ENCODE data around the gene C20orf204. TPM values are rescaled to one million over a fixed set of nuclear protein-coding genes. Genes with fewer than 3 reads are reported as not detected.

The C20orf204 gene
- total and polyA plus RNA-seq, 12 donors, result 0.11 to 0.88 (median 0.45) TPM

DNA sequence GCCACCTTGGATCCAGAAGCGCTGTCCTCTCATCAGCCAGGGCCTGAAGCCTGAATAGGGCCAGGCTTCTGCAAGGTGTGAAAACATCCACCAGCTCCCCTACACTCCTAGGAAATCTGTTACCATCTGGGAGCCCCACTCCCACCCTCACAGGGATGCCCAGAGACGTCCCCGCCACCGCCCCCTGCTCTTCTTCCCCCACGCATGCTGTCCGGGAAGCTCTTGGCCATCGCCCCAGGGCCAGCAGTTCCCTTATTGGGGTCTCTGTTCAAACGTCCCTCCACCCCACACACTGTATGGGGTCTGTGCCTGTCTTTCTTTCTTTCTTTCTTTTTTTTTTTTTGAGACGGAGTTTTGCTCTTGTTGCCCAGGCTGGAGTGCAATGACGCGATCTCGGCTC is 39.6 kb downstream of the C20orf204 start:
- TF ChIP-seq, protein P1, sequence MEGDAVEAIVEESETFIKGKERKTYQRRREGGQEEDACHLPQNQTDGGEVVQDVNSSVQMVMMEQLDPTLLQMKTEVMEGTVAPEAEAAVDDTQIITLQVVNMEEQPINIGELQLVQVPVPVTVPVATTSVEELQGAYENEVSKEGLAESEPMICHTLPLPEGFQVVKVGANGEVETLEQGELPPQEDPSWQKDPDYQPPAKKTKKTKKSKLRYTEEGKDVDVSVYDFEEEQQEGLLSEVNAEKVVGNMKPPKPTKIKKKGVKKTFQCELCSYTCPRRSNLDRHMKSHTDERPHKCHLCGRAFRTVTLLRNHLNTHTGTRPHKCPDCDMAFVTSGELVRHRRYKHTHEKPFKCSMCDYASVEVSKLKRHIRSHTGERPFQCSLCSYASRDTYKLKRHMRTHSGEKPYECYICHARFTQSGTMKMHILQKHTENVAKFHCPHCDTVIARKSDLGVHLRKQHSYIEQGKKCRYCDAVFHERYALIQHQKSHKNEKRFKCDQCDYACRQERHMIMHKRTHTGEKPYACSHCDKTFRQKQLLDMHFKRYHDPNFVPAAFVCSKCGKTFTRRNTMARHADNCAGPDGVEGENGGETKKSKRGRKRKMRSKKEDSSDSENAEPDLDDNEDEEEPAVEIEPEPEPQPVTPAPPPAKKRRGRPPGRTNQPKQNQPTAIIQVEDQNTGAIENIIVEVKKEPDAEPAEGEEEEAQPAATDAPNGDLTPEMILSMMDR (IDR thresholded peaks at IDR 0.05), result no peak
- Histone ChIP-seq H3K4me3 (no peak overlapping the region), H3K4me1 (peaks cover 9 to 26% (median 18%) of the 10 kb centered on the region in 9 donors), H3K36me3 (peaks cover 0 to 53% (median 0%) of the 10 kb centered on the region in 9 donors), H3K9me3 (no peaks in the 10 kb centered on the region), H3K27ac (no peak overlapping the region), H3K27me3 (no peaks in the 10 kb centered on the region)
- ATAC-seq, result no peak
- intact Hi-C loops (cut with DNase I), result no loop called here
- DNase-seq, result no peak
- 92 to 95% methylated on average over 12 of the region's 12 CpGs for WGBS, 2 donors

- no peak for DNase-seq
- TF ChIP-seq, protein P1 (IDR thresholded peaks at IDR 0.05), result no peak
Measured at GRCh38 chr20:64076061-64076997, 40.3 kb downstream of the C20orf204 start.

DNA sequence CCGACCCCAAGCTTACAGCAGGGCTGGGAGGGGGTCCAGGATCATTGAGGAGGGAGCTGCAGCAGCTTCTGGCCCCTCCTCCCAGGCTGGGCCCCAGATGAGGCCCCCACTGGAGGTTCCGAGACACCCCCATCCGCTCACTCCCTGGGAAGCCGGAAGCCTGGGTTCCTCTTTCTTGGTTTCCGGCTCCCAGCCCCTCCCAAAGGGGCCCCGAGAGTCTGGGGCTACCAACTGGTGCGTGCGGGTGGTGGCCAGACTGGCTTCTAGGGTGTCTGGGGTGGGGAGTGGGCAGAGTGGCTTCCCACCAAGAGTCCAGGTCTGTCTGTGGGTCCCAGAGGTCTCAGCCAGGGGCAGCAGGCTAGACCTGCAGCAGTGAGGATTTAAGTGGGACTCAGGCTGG is 41.1 kb downstream of the C20orf204 start:
- peak in 1 of 2 donors; percentile 46 for DNase-seq
- peak overlapping the region in 7 of 10 donors; percentile 72 to 94 (median 85) for H3K4me3 ChIP-seq
- 86 to 92% methylated on average over 8 of the region's 8 CpGs for WGBS, 2 donors

More at GRCh38 chr20:64076061-64076997, 40.3 kb downstream of the C20orf204 start:
- WGBS, 2 donors, result 93 to 95% methylated on average over 19 to 22 of the region's 22 CpGs
- Histone ChIP-seq H3K27ac (peak overlapping the region in 4 of 10 donors; percentile 15 to 95 (median 52)), H3K9me3 (no peaks in the 10 kb centered on the region), H3K27me3 (no peaks in the 10 kb centered on the region), H3K4me3 (peak overlapping the region in 5 of 10 donors; percentile 75 to 94 (median 85)), H3K4me1 (peaks cover 9 to 31% (median 18%) of the 10 kb centered on the region in 9 donors), H3K36me3 (peaks cover 0 to 50% (median 0%) of the 10 kb centered on the region in 9 donors)
- ATAC-seq, result no peak
- intact Hi-C loops (cut with DNase I), result no loop called here

DNA sequence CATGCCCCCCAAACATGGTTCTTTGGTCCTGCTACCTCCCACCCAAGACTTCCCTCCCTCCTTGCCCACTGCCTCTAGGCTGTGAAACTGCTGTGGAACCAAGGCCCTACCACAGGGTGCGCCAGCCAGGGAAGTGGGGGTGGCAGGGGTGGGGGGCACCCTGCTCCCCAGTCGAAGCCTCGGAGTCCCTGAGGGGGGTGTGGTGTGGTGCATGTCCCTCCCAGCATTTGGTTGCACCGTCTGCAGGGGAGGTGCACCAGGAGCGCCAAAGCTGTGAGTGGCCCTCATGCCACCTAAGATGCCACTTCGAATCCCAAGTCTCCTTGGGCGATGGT is 41.5 kb downstream of the C20orf204 start:
- no peaks in the 10 kb centered on the region for H3K9me3 ChIP-seq
- H3K36me3 ChIP-seq, result peaks cover 0 to 39% (median 0%) of the 10 kb centered on the region in 9 donors
- 84 to 92% methylated on average over 7 of the region's 7 CpGs for WGBS, 2 donors
- TF ChIP-seq, protein P1 (IDR thresholded peaks at IDR 0.05), result no peak
- DNase-seq (no peak), ATAC-seq (no peak)
- peaks cover 9 to 42% (median 25%) of the 10 kb centered on the region in 9 donors for H3K4me1 ChIP-seq
- H3K27ac ChIP-seq, result peak overlapping the region in 4 of 10 donors; percentile 15 to 95 (median 52)
- peak overlapping the region in 7 of 10 donors; percentile 72 to 94 (median 85) for H3K4me3 ChIP-seq
- H3K27me3 ChIP-seq, result no peaks in the 10 kb centered on the region
- intact Hi-C loops (cut with DNase I), result no loop called here

More for the DNA sequence above, 41.1 kb downstream of the C20orf204 start:
- H3K27ac ChIP-seq, result peak overlapping the region in 4 of 10 donors; percentile 15 to 95 (median 52)
- intact Hi-C loops (cut with DNase I), result no loop called here
- H3K4me1 ChIP-seq, result peaks cover 9 to 39% (median 21%) of the 10 kb centered on the region in 9 donors
- no peaks in the 10 kb centered on the region for H3K27me3 ChIP-seq
- TF ChIP-seq, protein P1 (IDR thresholded peaks at IDR 0.05), result no peak
- peak in 1 of 8 donors; percentile 10 for ATAC-seq
- H3K36me3 ChIP-seq, result peaks cover 0 to 43% (median 0%) of the 10 kb centered on the region in 9 donors
- H3K9me3 ChIP-seq, result no peaks in the 10 kb centered on the region
